ENCODE measurements around the gene HSPA2. TPM values are rescaled to one million over a fixed set of nuclear protein-coding genes. Genes with fewer than 3 reads are reported as not detected.
"Not testable (repeated sequence)": the region's sequence is repeated elsewhere in the genome, so short reads cannot be mapped to it uniquely, and the experiment has no call there.

The HSPA2 gene
- total RNA-seq, 2 donors from 2014 or later, result 35.9 to 59.9 TPM

GRCh38 chr14:64513271-64513670 lies 27.3 kb upstream of the HSPA2 start:
- Histone ChIP-seq H3K4me3 (no peak overlapping the region), H3K27ac (peak overlapping the region; percentile 81 to 98), H3K27me3 (replicated peaks; ENCODE audit: insufficient read depth) (no peaks in the 10 kb centered on the region), H3K36me3 (no peaks in the 10 kb centered on the region), H3K9me3 (no peaks in the 10 kb centered on the region), H3K4me1 (replicated peaks) (peaks cover 41% of the 10 kb centered on the region)
- DNase-seq (ENCODE audit: low spot score), result no peak
- TF ChIP-seq CTCF (IDR thresholded peaks at IDR 0.05), result no peak
- peak; percentile 64 for TF ChIP-seq POLR2AphosphoS5 (IDR thresholded peaks at IDR 0.05)
- 84% methylated on average over 2 of the region's 2 CpGs for WGBS
- intact Hi-C loops (cut with DNase I), result loop anchor here (10.0 kb wide), 1 partner anchor 168 kb away; no protein-coding TSS in a partner anchor

GRCh38 chr14:64515053-64515452 lies 25.5 kb upstream of the HSPA2 start:
- no peaks in the 10 kb centered on the region for H3K9me3 ChIP-seq
- no peak overlapping the region for H3K4me3 ChIP-seq
- intact Hi-C loops (cut with DNase I), result loop anchor here (10.0 kb wide), 1 partner anchor 170 kb away; no protein-coding TSS in a partner anchor
- H3K4me1 ChIP-seq (replicated peaks), result peaks cover 41% of the 10 kb centered on the region
- no peaks in the 10 kb centered on the region for H3K36me3 ChIP-seq
- WGBS, result 18% methylated on average over 1 of the region's 1 CpG
- peak overlapping the region; percentile 81 to 98 for H3K27ac ChIP-seq
- no peaks in the 10 kb centered on the region for H3K27me3 ChIP-seq (replicated peaks; ENCODE audit: insufficient read depth)
- peak; percentile 78 for DNase-seq (ENCODE audit: low spot score)
- TF ChIP-seq POLR2A (IDR thresholded peaks at IDR 0.05) (no peak), POLR2AphosphoS5 (IDR thresholded peaks at IDR 0.05) (peak; percentile 98)

GRCh38 chr14:64516969-64517368 lies 23.6 kb upstream of the HSPA2 start:
- 97% methylated on average over 1 of the region's 1 CpG for WGBS

GRCh38 chr14:64517667-64518066 lies 22.9 kb upstream of the HSPA2 start:
- not testable (repeated sequence) for H3K4me3 ChIP-seq; DNase-seq (ENCODE audit: low spot score); H3K9me3 ChIP-seq; H3K36me3 ChIP-seq; H3K27me3 ChIP-seq (replicated peaks; ENCODE audit: insufficient read depth)
- Histone ChIP-seq H3K27ac (peak overlapping the region; percentile 81 to 98), H3K4me1 (replicated peaks) (peaks cover 18% of the 10 kb centered on the region)
- intact Hi-C loops (cut with DNase I), result loop anchor here (10.0 kb wide), 1 partner anchor 173 kb away; no protein-coding TSS in a partner anchor
- 83% methylated on average over 6 of the region's 6 CpGs for WGBS

More at GRCh38 chr14:64516969-64517368, 23.6 kb upstream of the HSPA2 start:
- peak overlapping the region; percentile 81 to 98 for H3K27ac ChIP-seq
- TF ChIP-seq POLR2A (IDR thresholded peaks at IDR 0.05), result no peak
- no peak for TF ChIP-seq CTCF (IDR thresholded peaks at IDR 0.05)
- no peak for TF ChIP-seq POLR2AphosphoS5 (IDR thresholded peaks at IDR 0.05)
- no peaks in the 10 kb centered on the region for H3K36me3 ChIP-seq
- intact Hi-C loops (cut with DNase I), result loop anchor here (10.0 kb wide), 1 partner anchor 172 kb away; no protein-coding TSS in a partner anchor
- peaks cover 25% of the 10 kb centered on the region for H3K4me1 ChIP-seq (replicated peaks)
- H3K4me3 ChIP-seq, result no peak overlapping the region
- no peaks in the 10 kb centered on the region for H3K27me3 ChIP-seq (replicated peaks; ENCODE audit: insufficient read depth)
- DNase-seq (ENCODE audit: low spot score), result no peak
- H3K9me3 ChIP-seq, result no peaks in the 10 kb centered on the region

GRCh38 chr14:64518229-64518628 lies 22.3 kb upstream of the HSPA2 start:
- no peak overlapping the region for H3K4me3 ChIP-seq
- H3K27ac ChIP-seq, result peak overlapping the region; percentile 59 to 65
- no peaks in the 10 kb centered on the region for H3K9me3 ChIP-seq
- no peaks in the 10 kb centered on the region for H3K36me3 ChIP-seq
- TF ChIP-seq POLR2AphosphoS5 (IDR thresholded peaks at IDR 0.05) (no peak), CTCF (IDR thresholded peaks at IDR 0.05) (no peak), POLR2A (IDR thresholded peaks at IDR 0.05) (no peak)
- intact Hi-C loops (cut with DNase I), result loop anchor here (10.0 kb wide), 1 partner anchor 173 kb away; no protein-coding TSS in a partner anchor
- H3K4me1 ChIP-seq (replicated peaks), result peaks cover 17% of the 10 kb centered on the region
- no peaks in the 10 kb centered on the region for H3K27me3 ChIP-seq (replicated peaks; ENCODE audit: insufficient read depth)
- no peak for DNase-seq (ENCODE audit: low spot score)
- WGBS, result 70% methylated on average over 4 of the region's 4 CpGs

- TF ChIP-seq POLR2A (IDR thresholded peaks at IDR 0.05) (no peak), CTCF (IDR thresholded peaks at IDR 0.05) (no peak), POLR2AphosphoS5 (IDR thresholded peaks at IDR 0.05) (no peak)
- Histone ChIP-seq H3K27me3 (replicated peaks; ENCODE audit: insufficient read depth) (no peaks in the 10 kb centered on the region), H3K27ac (peak overlapping the region; percentile 55 to 58), H3K4me1 (replicated peaks) (peaks cover 14% of the 10 kb centered on the region), H3K36me3 (no peaks in the 10 kb centered on the region), H3K9me3 (no peaks in the 10 kb centered on the region), H3K4me3 (no peak overlapping the region)
- intact Hi-C loops (cut with DNase I), result no loop called here
- WGBS, result 95% methylated on average over 4 of the region's 4 CpGs
- no peak for DNase-seq (ENCODE audit: low spot score)
These were observed 19.8 kb upstream of the HSPA2 start for GRCh38 chr14:64520699-64521098.

Measured in prostate gland (tissue), 2 donors.